Mucosa of stomach (tissue), 1 donor: ENCODE results near the gene RPS8.
"Not testable (repeated sequence)": the region's sequence is repeated elsewhere in the genome, so short reads cannot be mapped to it uniquely, and the experiment has no call there.

ENCODE experiments used
- H3K27me3 ChIP-seq: one replicate; pipeline ENCODE4 v1.7.0; 2013; ENCODE audit warnings: mild to moderate bottlenecking, low read length; ENCODE audit not compliant: control insufficient read depth, insufficient read depth
- H3K36me3 ChIP-seq: one replicate; pipeline ENCODE4 v1.7.0; 2013; ENCODE audit warnings: low read length; ENCODE audit not compliant: control insufficient read depth, insufficient read depth
- H3K4me1 ChIP-seq: one replicate; pipeline ENCODE4 v1.7.0; 2013; ENCODE audit warnings: mild to moderate bottlenecking, low read length; ENCODE audit not compliant: control insufficient read depth, insufficient read depth
- H3K4me3 ChIP-seq: one replicate; pipeline ENCODE4 v1.7.0; 2013; ENCODE audit warnings: low read length
- H3K9ac ChIP-seq: one replicate; pipeline ENCODE4 v1.7.0; 2013; ENCODE audit warnings: mild to moderate bottlenecking, low read length, moderate library complexity
- H3K9me3 ChIP-seq: one replicate; pipeline ENCODE4 v1.7.0; 2013; ENCODE audit warnings: mild to moderate bottlenecking, low read length, moderate library complexity; ENCODE audit not compliant: control insufficient read depth
- donor health status: Pancreatic carcinoma.

The RPS8 gene

DNA sequence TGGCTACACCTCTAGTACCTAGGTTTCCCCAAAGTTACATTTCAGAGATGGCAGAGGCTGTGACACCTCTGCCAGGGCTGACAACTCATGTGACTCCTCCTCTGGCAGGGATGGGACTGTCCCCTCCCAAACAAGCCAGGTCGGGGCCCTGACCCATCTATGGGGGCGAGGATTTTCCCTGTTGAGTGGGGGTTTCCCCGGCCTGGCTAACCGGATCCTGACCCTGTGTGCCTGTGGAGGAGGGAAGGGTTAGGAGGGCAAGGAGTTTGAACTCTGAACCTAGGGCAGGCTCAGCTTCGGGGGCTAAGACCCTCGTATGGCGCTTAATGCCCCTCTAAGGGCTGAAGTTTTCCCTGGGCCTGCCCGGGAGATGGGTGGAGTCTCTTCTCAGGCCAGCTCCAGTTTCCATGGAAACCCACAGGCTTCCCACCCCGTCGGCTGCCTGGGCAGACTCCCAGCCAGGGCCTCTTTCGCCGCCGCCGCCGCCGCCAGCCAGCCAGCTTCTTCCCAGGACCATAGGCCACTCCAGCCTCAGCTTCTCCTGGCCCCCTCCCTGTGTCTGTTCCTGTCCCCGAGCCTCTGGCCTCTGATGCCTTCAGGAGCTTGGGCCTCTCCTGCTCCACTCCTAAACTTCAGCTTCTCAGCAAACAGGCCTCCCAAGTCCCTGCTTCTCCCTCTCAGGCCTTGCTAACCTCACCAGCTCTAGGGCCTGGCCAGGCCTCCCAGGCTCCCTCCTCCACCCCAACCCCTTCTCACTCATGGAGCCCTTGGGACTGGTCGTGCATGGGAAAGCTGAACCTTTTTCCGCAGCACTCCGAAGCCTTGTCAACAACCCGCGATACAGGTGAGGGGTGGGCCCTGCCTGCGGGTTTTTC is 33.0 kb downstream of the RPS8 start, which contains the start of gene BTBD19:
Gene BTBD19 (plus strand): TSS at position 461 of the 875 bp plus-strand sequence. CDS start 298 bp downstream, at position 759.
- Histone ChIP-seq H3K4me3 (peak within 1 kb of the TSS; percentile 6), H3K9ac (peak within 1 kb of the TSS; percentile 89), H3K4me1 (peaks cover 63% of the 10 kb centered on the region), H3K9me3 (no peaks in the 10 kb centered on the region), H3K27me3 (no peaks in the 10 kb centered on the region), H3K36me3 (peaks cover 14% of the 10 kb centered on the region)

DNA sequence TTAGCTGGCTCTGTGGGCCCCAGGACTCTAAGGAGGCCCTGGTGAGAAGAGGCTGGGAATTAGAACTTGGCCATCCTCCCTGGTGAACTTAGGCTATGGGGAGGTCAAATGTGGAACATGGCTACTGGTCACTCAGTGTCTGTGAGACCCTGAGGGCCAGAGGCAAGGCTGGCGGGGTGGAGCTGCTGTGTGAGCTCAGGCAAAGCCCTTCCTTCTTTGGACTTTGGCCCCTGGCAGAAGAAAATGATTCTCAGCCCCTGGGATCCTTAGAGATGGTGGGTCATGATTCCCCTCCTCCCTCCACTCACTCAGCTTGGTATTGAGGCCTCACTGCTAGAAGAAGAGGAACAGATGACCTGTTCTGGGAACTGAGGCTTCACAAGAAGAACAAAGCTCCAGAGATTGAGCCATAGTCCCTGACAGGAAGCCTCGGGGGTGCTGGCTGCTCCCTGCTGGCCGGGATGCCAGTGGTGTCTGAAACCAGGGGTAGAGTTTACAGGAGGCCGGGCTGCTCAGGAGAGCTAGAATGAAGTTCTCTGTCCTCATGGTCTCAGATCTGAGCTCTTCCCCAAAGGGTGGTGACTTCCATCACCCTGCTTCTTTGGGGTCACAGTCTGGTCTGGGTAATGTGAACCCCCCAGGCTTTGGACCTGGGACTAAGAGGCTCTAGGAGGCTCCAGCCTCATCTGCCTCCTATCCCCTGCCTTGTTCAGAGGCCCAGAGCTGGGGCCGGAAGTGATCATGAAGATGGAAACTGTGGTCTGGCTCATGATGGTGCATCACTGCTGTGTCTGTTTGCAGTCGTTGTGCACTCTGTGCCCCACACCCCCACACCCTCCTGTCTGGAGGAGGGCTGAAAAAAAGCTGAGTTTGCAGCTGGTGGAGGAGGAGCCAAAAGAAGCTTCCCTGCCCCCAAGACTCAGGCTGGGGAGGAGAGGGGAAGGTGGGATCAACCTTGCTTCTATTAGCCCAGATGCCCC is 33.9 kb downstream of the RPS8 start:
- H3K4me3 ChIP-seq, result peak overlapping the region; percentile 6
- peaks cover 58% of the 10 kb centered on the region for H3K4me1 ChIP-seq

DNA sequence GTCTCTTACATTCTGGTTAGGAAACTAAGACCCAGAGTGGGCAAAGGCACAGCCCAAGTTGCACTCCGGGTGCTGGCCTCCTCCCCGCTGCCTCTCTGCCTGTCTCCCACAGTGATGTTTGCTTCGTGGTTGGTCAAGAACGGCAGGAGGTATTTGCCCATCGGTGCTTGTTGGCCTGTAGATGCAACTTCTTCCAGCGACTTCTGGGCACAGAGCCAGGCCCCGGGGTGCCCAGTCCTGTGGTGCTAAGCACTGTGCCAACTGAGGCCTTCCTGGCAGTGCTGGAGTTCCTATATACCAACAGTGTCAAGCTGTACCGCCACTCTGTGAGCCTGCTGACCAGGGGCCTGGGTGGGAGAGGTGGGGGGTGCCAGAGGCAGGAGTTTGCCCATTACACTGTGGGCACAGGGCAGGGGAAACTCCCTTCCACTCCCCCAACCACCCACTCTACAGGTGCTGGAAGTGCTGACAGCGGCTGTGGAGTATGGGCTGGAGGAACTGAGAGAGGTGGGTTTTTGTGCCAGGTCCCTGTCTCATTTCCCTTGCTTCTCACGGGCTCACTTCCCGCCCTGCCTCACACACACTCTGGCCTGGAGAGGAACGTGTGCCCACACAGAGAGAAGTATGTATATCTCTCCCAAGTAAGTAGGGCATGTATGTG is 34.9 kb downstream of the RPS8 start:
- Histone ChIP-seq H3K27me3 (no peaks in the 10 kb centered on the region), H3K36me3 (peaks cover 9% of the 10 kb centered on the region), H3K9me3 (no peaks in the 10 kb centered on the region), H3K4me3 (peak overlapping the region; percentile 6), H3K4me1 (peaks cover 63% of the 10 kb centered on the region), H3K9ac (peak overlapping the region; percentile 89)

More for the DNA sequence above, 33.9 kb downstream of the RPS8 start:
- Histone ChIP-seq H3K36me3 (peaks cover 11% of the 10 kb centered on the region), H3K9me3 (no peaks in the 10 kb centered on the region), H3K9ac (peak overlapping the region; percentile 89), H3K27me3 (no peaks in the 10 kb centered on the region)

DNA sequence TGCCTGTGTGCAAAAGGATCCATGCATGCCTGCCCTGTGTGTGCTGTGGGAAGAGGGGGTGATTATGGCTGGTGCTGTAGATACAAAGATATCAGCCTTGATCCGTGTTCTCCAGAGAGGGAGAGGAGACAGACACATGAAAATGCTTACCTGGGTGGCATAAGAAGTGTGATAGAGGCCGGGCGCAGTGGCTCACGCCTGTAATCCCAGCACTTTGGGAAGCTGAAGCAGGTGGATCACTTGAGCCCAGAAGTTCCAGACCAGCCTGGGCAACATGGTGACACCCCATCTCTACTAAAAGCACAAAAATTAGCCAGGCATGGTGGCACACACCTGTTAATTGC is 35.4 kb downstream of the RPS8 start:
- H3K4me1 ChIP-seq, result peaks cover 62% of the 10 kb centered on the region
- H3K9ac ChIP-seq, H3K4me3 ChIP-seq: not testable (repeated sequence)

DNA sequence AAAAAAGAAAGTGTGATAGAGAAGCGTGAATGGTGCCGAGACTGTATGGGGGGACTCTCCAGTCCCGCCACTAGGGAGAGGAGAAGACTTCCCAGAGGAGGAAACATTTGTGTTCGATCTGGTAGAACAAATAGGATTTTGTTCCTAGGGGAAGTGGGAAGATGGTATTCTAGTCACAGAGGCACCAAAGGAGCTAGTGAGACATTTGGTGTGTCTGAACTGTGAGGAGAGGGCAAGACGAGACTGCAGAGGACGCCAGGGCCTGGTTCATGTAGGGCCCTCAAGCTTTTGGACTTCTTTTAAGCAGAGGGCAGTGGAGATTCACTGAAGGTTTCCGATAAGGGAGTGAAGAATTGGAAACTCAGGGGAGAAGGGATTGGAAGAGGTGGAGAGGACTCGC is 35.9 kb downstream of the RPS8 start:
- H3K4me1 ChIP-seq, result peaks cover 57% of the 10 kb centered on the region
- H3K9ac ChIP-seq, result no peak overlapping the region
- peaks cover 5% of the 10 kb centered on the region for H3K36me3 ChIP-seq
- H3K27me3 ChIP-seq, result no peaks in the 10 kb centered on the region
- H3K4me3 ChIP-seq, result no peak overlapping the region
- H3K9me3 ChIP-seq, result no peaks in the 10 kb centered on the region

More for the DNA sequence above, 35.4 kb downstream of the RPS8 start:
- not testable (repeated sequence) for H3K27me3 ChIP-seq, H3K36me3 ChIP-seq, H3K9me3 ChIP-seq

DNA sequence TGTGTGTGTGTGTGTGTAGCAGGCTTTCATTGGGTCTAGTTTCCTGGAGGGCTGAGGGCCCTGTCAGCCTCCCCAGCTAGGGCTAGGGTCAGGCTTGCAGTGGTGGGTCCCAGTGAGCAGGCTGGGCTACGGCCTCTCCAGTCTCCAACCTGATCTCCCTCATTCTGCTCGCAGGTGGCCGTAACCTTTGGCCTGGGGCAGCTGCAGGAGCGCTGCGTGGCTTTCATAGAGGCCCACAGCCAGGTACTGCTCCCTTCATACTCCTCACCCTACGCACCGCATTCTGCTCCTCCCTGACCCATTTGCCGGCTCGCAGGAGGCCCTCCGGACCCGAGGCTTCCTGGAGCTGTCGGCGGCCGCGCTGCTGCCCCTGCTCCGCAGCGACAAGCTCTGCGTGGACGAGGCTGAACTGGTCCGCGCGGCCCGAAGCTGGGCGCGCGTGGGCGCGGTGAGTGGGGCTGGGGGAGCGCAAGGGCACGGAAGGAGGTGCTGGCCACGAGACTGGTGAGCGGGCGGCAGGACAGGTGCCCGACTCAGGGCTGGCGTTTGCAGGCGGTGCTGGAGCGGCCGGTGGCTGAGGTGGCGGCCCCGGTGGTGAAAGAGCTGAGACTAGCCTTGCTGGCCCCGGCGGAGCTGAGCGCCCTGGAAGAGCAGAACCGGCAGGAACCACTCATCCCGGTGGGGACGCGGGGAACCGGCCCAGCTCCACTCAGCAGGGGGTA is 37.6 kb downstream of the RPS8 start:
- Histone ChIP-seq H3K9me3 (no peaks in the 10 kb centered on the region), H3K27me3 (no peaks in the 10 kb centered on the region), H3K36me3 (no peaks in the 10 kb centered on the region), H3K4me1 (peaks cover 40% of the 10 kb centered on the region), H3K4me3 (peak overlapping the region; percentile 49), H3K9ac (peak overlapping the region; percentile 69)

DNA sequence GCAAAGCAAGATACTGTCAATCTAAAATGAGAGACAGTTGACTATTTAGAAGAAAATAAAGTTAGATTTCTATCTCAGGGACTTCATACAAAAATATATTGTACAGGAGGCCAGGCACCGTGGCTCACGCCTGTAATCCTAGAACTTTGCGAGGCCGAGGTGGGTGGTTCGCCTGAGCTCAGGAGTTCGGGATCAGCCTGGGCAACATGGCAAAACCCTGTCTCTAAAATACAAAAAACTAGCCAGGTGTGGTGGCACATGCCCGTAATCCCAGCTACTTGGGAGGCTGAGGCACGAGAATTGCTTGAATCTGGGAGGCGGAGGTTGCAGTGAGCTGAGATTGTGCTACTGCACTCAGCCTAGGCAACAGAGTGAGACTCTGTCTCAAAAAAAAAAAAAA is 40.6 kb downstream of the RPS8 start:
- peaks cover 31% of the 10 kb centered on the region for H3K4me1 ChIP-seq
- not testable (repeated sequence) for H3K4me3 ChIP-seq, H3K9ac ChIP-seq, H3K9me3 ChIP-seq, H3K36me3 ChIP-seq, H3K27me3 ChIP-seq

DNA sequence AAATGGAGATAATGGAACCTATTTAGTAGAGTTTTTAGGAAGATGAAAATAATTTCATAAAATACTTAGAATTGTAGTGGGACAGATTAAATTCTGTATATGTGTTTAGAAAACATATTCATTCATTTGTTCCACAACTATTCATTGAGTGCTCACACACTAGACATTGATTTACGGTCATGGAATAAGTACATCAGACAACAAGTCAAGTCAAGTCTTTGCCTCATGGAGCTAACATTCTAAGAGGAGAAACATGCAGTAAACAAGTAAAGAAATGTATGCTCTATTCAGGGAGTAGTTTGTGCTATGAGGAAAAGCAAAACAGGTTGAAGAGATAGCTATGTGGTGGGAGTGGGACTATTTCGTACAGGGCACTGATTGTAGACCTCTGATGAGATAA is 42.0 kb downstream of the RPS8 start:
- no peaks in the 10 kb centered on the region for H3K9me3 ChIP-seq
- no peaks in the 10 kb centered on the region for H3K27me3 ChIP-seq
- no peak overlapping the region for H3K9ac ChIP-seq
- no peak overlapping the region for H3K4me3 ChIP-seq
- peaks cover 33% of the 10 kb centered on the region for H3K4me1 ChIP-seq
- H3K36me3 ChIP-seq, result no peaks in the 10 kb centered on the region

DNA sequence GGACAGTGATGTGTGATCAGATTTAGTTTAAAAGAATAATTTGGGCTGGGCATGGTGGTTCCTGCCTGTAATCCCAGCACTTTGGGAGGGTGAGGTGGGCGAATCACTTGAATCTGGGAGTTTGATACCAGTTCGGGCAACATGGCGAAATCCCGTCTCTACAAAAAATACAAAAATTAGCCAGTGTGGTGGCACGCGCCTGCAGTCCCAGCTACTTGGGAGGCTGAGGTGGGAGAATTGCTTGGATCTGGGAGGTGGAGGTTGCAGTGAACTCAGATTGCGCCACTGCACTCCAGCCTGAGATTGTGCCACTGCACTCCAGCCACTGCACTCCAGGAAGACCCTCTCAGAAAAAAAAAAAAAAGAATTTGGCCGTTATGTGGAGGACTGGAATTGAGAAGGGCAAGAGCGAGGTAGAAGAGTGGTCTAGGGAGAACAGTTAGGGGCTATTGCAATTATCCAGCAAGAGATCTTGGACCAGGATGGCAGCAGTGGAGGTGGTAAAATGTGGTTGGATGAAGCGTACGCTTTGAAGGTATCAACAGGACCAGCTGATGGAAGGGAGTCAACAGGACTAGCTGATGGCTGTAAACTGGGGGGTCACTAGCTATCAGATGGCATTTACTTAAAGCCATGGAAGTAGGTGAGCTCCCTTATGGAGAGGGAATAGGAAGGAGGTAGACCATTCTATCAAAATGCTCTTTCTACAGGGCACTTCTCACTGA is 42.6 kb downstream of the RPS8 start:
- Histone ChIP-seq H3K36me3 (no peaks in the 10 kb centered on the region), H3K4me1 (peaks cover 33% of the 10 kb centered on the region), H3K9ac (no peak overlapping the region), H3K27me3 (no peaks in the 10 kb centered on the region), H3K9me3 (no peaks in the 10 kb centered on the region), H3K4me3 (no peak overlapping the region)

DNA sequence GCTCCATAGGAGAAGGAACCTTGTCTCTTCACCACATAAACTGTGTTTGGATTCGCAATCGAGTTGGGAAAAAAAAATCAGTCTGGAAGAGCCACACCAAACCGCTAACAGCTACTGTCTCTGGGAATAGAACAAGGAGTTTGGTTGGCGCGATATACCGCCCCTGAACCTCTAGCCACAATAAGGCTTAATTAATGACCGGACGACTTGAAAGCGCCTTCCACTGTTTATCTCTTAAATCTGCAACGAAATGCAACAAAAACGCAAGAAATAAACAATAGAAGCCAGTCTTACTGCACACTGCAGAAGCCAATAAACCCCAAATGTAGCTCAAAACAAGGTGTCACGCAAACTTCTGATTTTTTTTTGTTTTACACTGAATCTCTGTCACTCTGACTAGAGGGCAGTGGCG is 43.9 kb downstream of the RPS8 start:
- H3K9ac ChIP-seq, result peak overlapping the region; percentile 95
- H3K4me1 ChIP-seq, result peaks cover 33% of the 10 kb centered on the region
- no peaks in the 10 kb centered on the region for H3K36me3 ChIP-seq
- no peaks in the 10 kb centered on the region for H3K27me3 ChIP-seq
- H3K9me3 ChIP-seq, result no peaks in the 10 kb centered on the region
- H3K4me3 ChIP-seq, result peak overlapping the region; percentile 54
